HL-60 (cell line): ENCODE data around the gene ZNF648.
A peak's percentile ranks its signal among the peaks of the same experiment; 100 is the strongest.

ENCODE experiments used
- DNase-seq, 2 experiments: peaks; one replicate each; pipeline ENCODE4 v3.0.0-alpha.2; 2010 to 2020; ENCODE audit warnings: low read depth in 1 of 2, low spot score in 1 of 2
- H3K27ac ChIP-seq: fragments of 250-450 bp; sonication (Bioruptor Pico); replicated peaks from 2 replicates; pipeline ENCODE4 v1.5.1; 2020; ENCODE audit warnings: mild to moderate bottlenecking, moderate library complexity
- H3K27me3 ChIP-seq: fragments of 250-450 bp; sonication (Bioruptor Pico); 2 replicates; pipeline ENCODE4 v1.5.1; 2021; ENCODE audit warnings: mild to moderate bottlenecking, moderate library complexity; ENCODE audit not compliant: insufficient read depth, poor library complexity, severe bottlenecking
- H3K4me3 ChIP-seq: replicated peaks from 2 replicates; pipeline ENCODE4 v1.5.1; 2011; ENCODE audit warnings: mild to moderate bottlenecking, control low read depth, low read length; ENCODE audit not compliant: insufficient read depth
- CTCF ChIP-seq: IDR thresholded peaks from one replicate; pipeline ENCODE4 v1.5.1; 2011; ENCODE audit warnings: low read length, control low read depth, inconsistent platforms; ENCODE audit not compliant: insufficient read depth
- GABPA ChIP-seq: IDR thresholded peaks from 2 replicates; pipeline ENCODE4 v1.6.1; 2012; ENCODE audit warnings: low read depth
- POLR2AphosphoS5 ChIP-seq: IDR thresholded peaks from 2 replicates; pipeline ENCODE4 v1.6.1; 2012; ENCODE audit warnings: low read depth
- SPI1 ChIP-seq: IDR thresholded peaks from 2 replicates; pipeline ENCODE4 v1.6.1; 2012; ENCODE audit warnings: low read depth, mild to moderate bottlenecking, borderline replicate concordance
- TF ChIP-seq, protein P1 (sequence below): IDR thresholded peaks from 2 replicates; pipeline ENCODE4 v1.6.1; 2012; ENCODE audit warnings: low read depth; ENCODE audit not compliant: insufficient replicate concordance

Gene ZNF648

GRCh38 chr1:182052355-182052754, 9.2 kb downstream of the ZNF648 start:
- Histone ChIP-seq H3K27ac (no peak overlapping the region), H3K27me3 (no peaks in the 10 kb centered on the region), H3K4me3 (no peak overlapping the region)
- TF ChIP-seq, protein P1, sequence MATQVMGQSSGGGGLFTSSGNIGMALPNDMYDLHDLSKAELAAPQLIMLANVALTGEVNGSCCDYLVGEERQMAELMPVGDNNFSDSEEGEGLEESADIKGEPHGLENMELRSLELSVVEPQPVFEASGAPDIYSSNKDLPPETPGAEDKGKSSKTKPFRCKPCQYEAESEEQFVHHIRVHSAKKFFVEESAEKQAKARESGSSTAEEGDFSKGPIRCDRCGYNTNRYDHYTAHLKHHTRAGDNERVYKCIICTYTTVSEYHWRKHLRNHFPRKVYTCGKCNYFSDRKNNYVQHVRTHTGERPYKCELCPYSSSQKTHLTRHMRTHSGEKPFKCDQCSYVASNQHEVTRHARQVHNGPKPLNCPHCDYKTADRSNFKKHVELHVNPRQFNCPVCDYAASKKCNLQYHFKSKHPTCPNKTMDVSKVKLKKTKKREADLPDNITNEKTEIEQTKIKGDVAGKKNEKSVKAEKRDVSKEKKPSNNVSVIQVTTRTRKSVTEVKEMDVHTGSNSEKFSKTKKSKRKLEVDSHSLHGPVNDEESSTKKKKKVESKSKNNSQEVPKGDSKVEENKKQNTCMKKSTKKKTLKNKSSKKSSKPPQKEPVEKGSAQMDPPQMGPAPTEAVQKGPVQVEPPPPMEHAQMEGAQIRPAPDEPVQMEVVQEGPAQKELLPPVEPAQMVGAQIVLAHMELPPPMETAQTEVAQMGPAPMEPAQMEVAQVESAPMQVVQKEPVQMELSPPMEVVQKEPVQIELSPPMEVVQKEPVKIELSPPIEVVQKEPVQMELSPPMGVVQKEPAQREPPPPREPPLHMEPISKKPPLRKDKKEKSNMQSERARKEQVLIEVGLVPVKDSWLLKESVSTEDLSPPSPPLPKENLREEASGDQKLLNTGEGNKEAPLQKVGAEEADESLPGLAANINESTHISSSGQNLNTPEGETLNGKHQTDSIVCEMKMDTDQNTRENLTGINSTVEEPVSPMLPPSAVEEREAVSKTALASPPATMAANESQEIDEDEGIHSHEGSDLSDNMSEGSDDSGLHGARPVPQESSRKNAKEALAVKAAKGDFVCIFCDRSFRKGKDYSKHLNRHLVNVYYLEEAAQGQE: no peak
- TF ChIP-seq SPI1: no peak
- DNase-seq: no peak

GRCh38 chr1:182051938-182052337, 9.6 kb downstream of the ZNF648 start:
- H3K27me3 ChIP-seq: no peaks in the 10 kb centered on the region
- no peak for DNase-seq
- no peak overlapping the region for H3K4me3 ChIP-seq
- no peak overlapping the region for H3K27ac ChIP-seq
- TF ChIP-seq, protein P1: no peak

GRCh38 chr1:182050481-182051448, 10.7 kb downstream of the ZNF648 start:
- no peak overlapping the region for H3K4me3 ChIP-seq
- TF ChIP-seq SPI1 (peak; percentile 86), CTCF (no peak)

GRCh38 chr1:182048562-182048961, 12.9 kb downstream of the ZNF648 start:
- no peak for DNase-seq
- Histone ChIP-seq H3K27ac (no peak overlapping the region), H3K27me3 (no peaks in the 10 kb centered on the region), H3K4me3 (no peak overlapping the region)
- TF ChIP-seq SPI1 (no peak), POLR2AphosphoS5 (no peak), CTCF (no peak), GABPA (no peak)
- TF ChIP-seq, protein P1: no peak

More at GRCh38 chr1:182050481-182051448, 10.7 kb downstream of the ZNF648 start:
- DNase-seq: peak in 1 of 2 experiments; percentile 61
- peak overlapping the region; percentile 41 for H3K27ac ChIP-seq
- H3K27me3 ChIP-seq: no peaks in the 10 kb centered on the region
